HG02885 (cell line): ENCODE data around the gene BICDL2.
"Not testable (repeated sequence)": the region's sequence is repeated elsewhere in the genome, so short reads cannot be mapped to it uniquely, and the experiment has no call there.

Experiments used
- ATAC-seq: cut with Tn5 transposase; IDR thresholded peaks from one replicate; pipeline ENCODE4 v1.9.1; 2021; ENCODE audit warnings: mild to moderate bottlenecking; ENCODE audit not compliant: unreplicated experiment, poor library complexity

BICDL2 gene

GRCh38 chr16:3065742-3066439 is 29.1 kb upstream of the BICDL2 start:
- ATAC-seq, result no peak

GRCh38 chr16:3065069-3065741 is 28.5 kb upstream of the BICDL2 start, which contains the start of gene IL32:
Gene IL32 (plus strand): TSS chr16:3065640. CDS start chr16:3065812, 172 bp downstream.
- ATAC-seq, result no peak

GRCh38 chr16:3063625-3064386 is 27.1 kb upstream of the BICDL2 start:
- no peak for ATAC-seq

- ATAC-seq, result no peak
These were observed 25.8 kb upstream of the BICDL2 start for GRCh38 chr16:3062553-3062952.

GRCh38 chr16:3060339-3061127 is 23.8 kb upstream of the BICDL2 start:
- ATAC-seq, result no peak

GRCh38 chr16:3059723-3060242 is 23.0 kb upstream of the BICDL2 start:
- ATAC-seq, result no peak

- peak; percentile 88 for ATAC-seq
These were observed 22.4 kb upstream of the BICDL2 start for GRCh38 chr16:3059041-3059722.

- ATAC-seq, result peak; percentile 26
These were observed 21.6 kb upstream of the BICDL2 start for GRCh38 chr16:3058139-3059030.

- no peak for ATAC-seq
These were observed 20.7 kb upstream of the BICDL2 start for GRCh38 chr16:3057181-3058138.

- no peak for ATAC-seq
These were observed 19.8 kb upstream of the BICDL2 start for GRCh38 chr16:3056336-3057180.

- ATAC-seq, result not testable (repeated sequence)
These were observed 19.0 kb upstream of the BICDL2 start for GRCh38 chr16:3055734-3056115.

GRCh38 chr16:3054965-3055733 is 18.4 kb upstream of the BICDL2 start:
- ATAC-seq, result no peak

- ATAC-seq, result not testable (repeated sequence)
These were observed 16.6 kb upstream of the BICDL2 start for GRCh38 chr16:3053330-3053710.

GRCh38 chr16:3052571-3053329 is 16.0 kb upstream of the BICDL2 start:
- ATAC-seq, result not testable (repeated sequence)

- ATAC-seq, result no peak
These were observed 14.8 kb upstream of the BICDL2 start for GRCh38 chr16:3051494-3051893.
